Measurements from ENCODE around the gene PPEF2.

Gene PPEF2

DNA sequence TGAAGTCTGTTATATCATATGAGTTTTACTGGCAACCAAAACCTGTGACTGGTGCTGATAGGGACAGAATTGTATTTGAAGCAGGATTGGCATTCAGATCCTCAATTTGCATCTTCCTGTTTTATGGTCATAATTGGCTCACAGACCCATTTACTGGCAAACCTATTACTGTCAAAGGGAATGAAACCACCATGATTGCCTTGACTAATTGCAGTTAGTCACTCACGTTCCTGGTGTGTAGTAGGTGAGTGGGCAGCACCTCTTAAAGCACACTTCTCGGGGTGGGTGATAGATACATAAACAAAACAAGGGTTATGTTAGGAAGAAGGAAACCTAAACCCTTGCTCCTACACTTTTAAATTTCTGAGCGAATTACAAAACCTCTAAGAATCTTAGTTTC is 81.0 kb downstream of the PPEF2 start:
- TF ChIP-seq, protein P1, sequence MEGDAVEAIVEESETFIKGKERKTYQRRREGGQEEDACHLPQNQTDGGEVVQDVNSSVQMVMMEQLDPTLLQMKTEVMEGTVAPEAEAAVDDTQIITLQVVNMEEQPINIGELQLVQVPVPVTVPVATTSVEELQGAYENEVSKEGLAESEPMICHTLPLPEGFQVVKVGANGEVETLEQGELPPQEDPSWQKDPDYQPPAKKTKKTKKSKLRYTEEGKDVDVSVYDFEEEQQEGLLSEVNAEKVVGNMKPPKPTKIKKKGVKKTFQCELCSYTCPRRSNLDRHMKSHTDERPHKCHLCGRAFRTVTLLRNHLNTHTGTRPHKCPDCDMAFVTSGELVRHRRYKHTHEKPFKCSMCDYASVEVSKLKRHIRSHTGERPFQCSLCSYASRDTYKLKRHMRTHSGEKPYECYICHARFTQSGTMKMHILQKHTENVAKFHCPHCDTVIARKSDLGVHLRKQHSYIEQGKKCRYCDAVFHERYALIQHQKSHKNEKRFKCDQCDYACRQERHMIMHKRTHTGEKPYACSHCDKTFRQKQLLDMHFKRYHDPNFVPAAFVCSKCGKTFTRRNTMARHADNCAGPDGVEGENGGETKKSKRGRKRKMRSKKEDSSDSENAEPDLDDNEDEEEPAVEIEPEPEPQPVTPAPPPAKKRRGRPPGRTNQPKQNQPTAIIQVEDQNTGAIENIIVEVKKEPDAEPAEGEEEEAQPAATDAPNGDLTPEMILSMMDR (conservative IDR thresholded peaks at IDR 0.05; ENCODE audit: low read depth, low read length), result no peak
- H3K4me3 ChIP-seq (ENCODE audit: low read length), result no peak overlapping the region
- no peak for DNase-seq (ENCODE audit: low read depth)

DNA sequence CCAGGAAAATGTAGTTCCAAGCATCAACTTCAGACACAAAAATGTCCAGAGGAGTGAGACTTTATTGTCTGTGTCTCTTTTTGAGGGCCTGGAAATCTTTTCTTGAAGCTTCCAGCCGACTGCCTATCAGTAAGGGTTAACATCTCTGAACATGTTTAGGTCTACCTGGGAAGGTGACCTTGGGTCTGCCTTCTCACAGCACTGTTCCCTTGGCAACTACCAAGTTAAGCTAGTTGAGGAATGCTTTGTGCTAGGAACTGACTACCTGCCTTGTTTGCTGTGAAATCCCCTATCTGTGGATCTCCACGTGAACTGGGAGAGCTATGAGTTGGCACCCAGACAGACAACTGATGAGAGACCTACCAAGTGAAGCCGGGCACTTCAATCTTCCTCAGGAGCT is 81.6 kb downstream of the PPEF2 start:
- H3K4me3 ChIP-seq (ENCODE audit: low read length), result no peak overlapping the region
- TF ChIP-seq, protein P1 (conservative IDR thresholded peaks at IDR 0.05; ENCODE audit: low read depth, low read length), result no peak
- DNase-seq (ENCODE audit: low read depth), result no peak

DNA sequence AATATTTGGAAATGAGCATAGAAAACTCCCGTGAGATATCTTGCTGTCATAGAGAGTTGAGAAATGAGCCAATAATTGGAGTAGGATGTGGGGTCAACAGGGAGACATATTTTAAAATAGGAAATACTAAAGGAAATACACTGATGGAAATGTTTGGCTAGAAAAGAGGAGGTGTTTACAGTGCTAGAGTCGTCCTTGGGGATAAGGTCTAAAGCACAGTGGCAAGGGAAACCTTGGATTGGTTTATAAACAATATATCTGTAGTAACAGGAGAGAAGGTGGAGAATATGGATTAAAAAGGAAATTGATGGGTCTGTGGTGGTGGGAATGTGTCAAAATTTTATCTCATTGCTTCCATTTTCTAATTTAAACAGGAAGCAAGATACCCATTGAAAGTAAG is 82.1 kb downstream of the PPEF2 start:
- TF ChIP-seq, protein P1 (conservative IDR thresholded peaks at IDR 0.05; ENCODE audit: low read depth, low read length), result no peak
- no peak for DNase-seq (ENCODE audit: low read depth)

DNA sequence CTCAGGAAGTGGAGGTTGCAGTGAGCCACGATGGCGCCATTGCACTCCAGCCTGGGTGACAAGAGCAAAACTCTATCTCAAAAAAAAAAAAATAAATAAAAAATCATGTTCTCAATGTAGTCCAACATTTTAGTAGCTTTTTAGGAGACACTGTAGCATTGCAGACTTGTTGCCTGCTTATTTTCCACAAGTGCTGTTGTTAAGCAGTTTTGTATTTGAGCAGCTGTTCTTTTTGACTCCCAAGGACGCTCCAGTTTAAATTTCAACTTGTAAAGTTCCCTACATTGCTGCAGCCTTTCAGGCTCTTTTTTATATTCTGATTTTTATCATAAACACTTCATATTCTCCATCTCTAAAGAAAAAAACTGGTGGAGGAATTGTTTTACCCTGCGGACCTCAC is 83.1 kb downstream of the PPEF2 start:
- TF ChIP-seq, protein P1 (conservative IDR thresholded peaks at IDR 0.05; ENCODE audit: low read depth, low read length), result no peak
- no peak for DNase-seq (ENCODE audit: low read depth)

More for the DNA sequence above, 82.1 kb downstream of the PPEF2 start:
- no peak overlapping the region for H3K4me3 ChIP-seq (ENCODE audit: low read length)

DNA sequence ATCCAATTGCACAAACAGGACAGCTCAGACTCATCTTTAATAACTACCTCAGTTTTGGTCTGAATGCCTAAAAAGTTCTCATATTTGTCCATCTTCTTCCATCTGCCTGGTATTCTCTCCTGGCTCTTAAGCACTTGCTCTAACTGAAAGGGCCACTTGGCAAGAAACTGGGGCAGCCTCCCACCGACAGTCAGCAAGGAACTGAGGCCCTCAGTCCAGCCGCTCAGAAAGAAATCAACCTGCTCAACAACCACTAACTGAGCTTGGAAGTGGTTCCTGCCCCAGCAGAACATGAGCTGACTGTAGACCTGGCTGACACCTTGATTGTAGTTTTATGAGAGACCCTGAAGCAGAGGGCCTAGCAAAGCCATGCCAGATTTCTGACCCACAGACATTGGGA is 84.4 kb downstream of the PPEF2 start:
- no peak overlapping the region for H3K4me3 ChIP-seq (ENCODE audit: low read length)
- TF ChIP-seq, protein P1 (conservative IDR thresholded peaks at IDR 0.05; ENCODE audit: low read depth, low read length), result no peak
- no peak for DNase-seq (ENCODE audit: low read depth)

More for the DNA sequence above, 83.1 kb downstream of the PPEF2 start:
- H3K4me3 ChIP-seq (ENCODE audit: low read length), result no peak overlapping the region

All from retinal pigment epithelial cell (primary cell).